ENCODE measurements around the gene BSN.

DNA sequence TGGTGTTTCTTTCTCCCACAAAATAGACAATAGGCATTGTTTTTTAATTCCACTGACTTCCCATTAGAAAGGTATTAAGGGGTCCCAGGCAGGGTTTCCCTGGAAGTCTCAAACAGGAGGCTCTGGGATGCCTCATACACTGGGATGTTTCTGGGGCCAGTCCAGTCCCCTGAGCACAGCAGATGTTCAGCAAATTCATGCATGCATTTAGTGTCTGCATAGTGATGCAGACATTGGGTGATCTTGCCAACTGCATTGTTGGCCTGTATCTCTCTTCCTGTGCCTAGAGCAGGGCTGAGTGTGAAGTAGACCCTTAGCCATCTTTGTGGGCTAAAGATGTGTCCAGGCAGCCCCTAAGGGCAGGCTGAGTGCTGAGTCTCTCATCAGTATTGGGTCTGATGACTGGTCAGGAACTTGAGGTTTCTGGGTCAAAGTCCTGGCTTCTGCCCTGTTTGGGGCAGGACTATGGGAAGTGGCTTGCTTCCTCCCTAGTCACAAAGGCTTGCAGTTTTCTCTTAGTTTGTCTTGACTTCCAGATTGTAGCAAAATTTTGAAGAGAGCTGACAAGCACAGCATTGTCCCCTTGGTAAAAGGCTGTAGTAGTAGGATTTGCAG is 56.5 kb downstream of the BSN start:
- TF ChIP-seq, protein P1, sequence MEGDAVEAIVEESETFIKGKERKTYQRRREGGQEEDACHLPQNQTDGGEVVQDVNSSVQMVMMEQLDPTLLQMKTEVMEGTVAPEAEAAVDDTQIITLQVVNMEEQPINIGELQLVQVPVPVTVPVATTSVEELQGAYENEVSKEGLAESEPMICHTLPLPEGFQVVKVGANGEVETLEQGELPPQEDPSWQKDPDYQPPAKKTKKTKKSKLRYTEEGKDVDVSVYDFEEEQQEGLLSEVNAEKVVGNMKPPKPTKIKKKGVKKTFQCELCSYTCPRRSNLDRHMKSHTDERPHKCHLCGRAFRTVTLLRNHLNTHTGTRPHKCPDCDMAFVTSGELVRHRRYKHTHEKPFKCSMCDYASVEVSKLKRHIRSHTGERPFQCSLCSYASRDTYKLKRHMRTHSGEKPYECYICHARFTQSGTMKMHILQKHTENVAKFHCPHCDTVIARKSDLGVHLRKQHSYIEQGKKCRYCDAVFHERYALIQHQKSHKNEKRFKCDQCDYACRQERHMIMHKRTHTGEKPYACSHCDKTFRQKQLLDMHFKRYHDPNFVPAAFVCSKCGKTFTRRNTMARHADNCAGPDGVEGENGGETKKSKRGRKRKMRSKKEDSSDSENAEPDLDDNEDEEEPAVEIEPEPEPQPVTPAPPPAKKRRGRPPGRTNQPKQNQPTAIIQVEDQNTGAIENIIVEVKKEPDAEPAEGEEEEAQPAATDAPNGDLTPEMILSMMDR (IDR thresholded peaks at IDR 0.05) = no peak
- TF ChIP-seq POLR2A (IDR thresholded peaks at IDR 0.05) = no peak

Measured in heart left ventricle (tissue), 13 donors.